H9 (cell line): ENCODE results near the gene TMBIM6. TPM values are rescaled to one million over a fixed set of nuclear protein-coding genes. Genes with fewer than 3 reads are reported as not detected.
A peak's percentile ranks its signal among the peaks of the same experiment; 100 is the strongest.

ENCODE experiments used
- DNase-seq: peaks from one replicate; pipeline ENCODE4 v3.0.0-alpha.2; 2017
- H2AFZ ChIP-seq: one replicate; pipeline ENCODE4 v1.6.1; 2013; ENCODE audit warnings: mild to moderate bottlenecking, low read length, control low read depth, moderate library complexity
- H2AK5ac ChIP-seq: 2 replicates; pipeline ENCODE4 v1.6.1; 2013; ENCODE audit warnings: low read length, control low read depth, mixed read lengths; ENCODE audit not compliant: insufficient read length
- H2BK120ac ChIP-seq: one replicate; pipeline ENCODE4 v1.6.1; 2013; ENCODE audit warnings: low read depth, mild to moderate bottlenecking, low read length, control low read depth, inconsistent platforms; ENCODE audit not compliant: poor library complexity, severe bottlenecking
- H2BK12ac ChIP-seq: 2 replicates; pipeline ENCODE4 v1.6.1; 2013; ENCODE audit warnings: low read length, control low read depth, mixed read lengths, low read depth; ENCODE audit not compliant: insufficient read length
- H2BK15ac ChIP-seq: 2 replicates; pipeline ENCODE4 v1.6.1; 2013; ENCODE audit warnings: low read depth, low read length, control low read depth
- H2BK20ac ChIP-seq: one replicate; pipeline ENCODE4 v1.6.1; 2013; ENCODE audit warnings: low read depth, mild to moderate bottlenecking, low read length, control low read depth, inconsistent platforms; ENCODE audit not compliant: poor library complexity, severe bottlenecking
- H2BK5ac ChIP-seq: 2 replicates; pipeline ENCODE4 v1.6.1; 2013; ENCODE audit warnings: low read length, control low read depth, mixed read lengths; ENCODE audit not compliant: insufficient read length
- H3K14ac ChIP-seq: 2 replicates; pipeline ENCODE4 v1.6.1; 2013; ENCODE audit warnings: low read length, control low read depth; ENCODE audit not compliant: insufficient read depth
- H3K18ac ChIP-seq: 2 replicates; pipeline ENCODE4 v1.6.1; 2013; ENCODE audit warnings: low read depth, mild to moderate bottlenecking, mixed read lengths, low read length, control low read depth; ENCODE audit not compliant: insufficient read length
- H3K23ac ChIP-seq: 2 replicates; pipeline ENCODE4 v1.6.1; 2013; ENCODE audit warnings: low read length, control low read depth, mixed read lengths, low read depth; ENCODE audit not compliant: insufficient read length
- H3K23me2 ChIP-seq: 2 replicates; pipeline ENCODE4 v1.6.1; 2013; ENCODE audit warnings: low read depth, mild to moderate bottlenecking, mixed read lengths, low read length, control low read depth; ENCODE audit not compliant: insufficient read length, poor library complexity, severe bottlenecking
- H3K27ac ChIP-seq: 2 replicates; pipeline ENCODE4 v1.5.1; 2013; ENCODE audit warnings: low read length, control low read depth, mixed read lengths, low read depth; ENCODE audit not compliant: insufficient read length
- H3K27me3 ChIP-seq: 2 replicates; pipeline ENCODE4 v1.6.1; 2013; ENCODE audit warnings: low read length, control low read depth, inconsistent platforms; ENCODE audit not compliant: insufficient read depth
- H3K4ac ChIP-seq: 2 replicates; pipeline ENCODE4 v1.6.1; 2013; ENCODE audit warnings: low read depth, mild to moderate bottlenecking, control low read depth, inconsistent platforms, low read length, moderate library complexity
- H3K4me1 ChIP-seq: 2 replicates; pipeline ENCODE4 v1.6.1; 2013; ENCODE audit warnings: low read length, control low read depth, inconsistent platforms; ENCODE audit not compliant: insufficient read depth
- H3K4me2 ChIP-seq: 2 replicates; pipeline ENCODE4 v1.6.1; 2013; ENCODE audit warnings: low read length, control low read depth, mixed read lengths; ENCODE audit not compliant: insufficient read length, insufficient read depth
- H3K56ac ChIP-seq: 2 replicates; pipeline ENCODE4 v1.6.1; 2013; ENCODE audit warnings: low read depth, mild to moderate bottlenecking, mixed read lengths, low read length, control low read depth; ENCODE audit not compliant: insufficient read length
- H3K79me1 ChIP-seq: 2 replicates; pipeline ENCODE4 v1.6.1; 2013; ENCODE audit warnings: low read depth, mild to moderate bottlenecking, moderate library complexity, low read length, control low read depth, inconsistent platforms; ENCODE audit not compliant: insufficient read depth, poor library complexity, severe bottlenecking
- H3K79me2 ChIP-seq: 2 replicates; pipeline ENCODE4 v1.6.1; 2013; ENCODE audit warnings: low read length, control low read depth, inconsistent platforms; ENCODE audit not compliant: insufficient read depth
- H3K9ac ChIP-seq: 2 replicates; pipeline ENCODE4 v1.6.1; 2013; ENCODE audit warnings: low read length, control low read depth, mixed read lengths; ENCODE audit not compliant: insufficient read length; ENCODE audit errors: extremely low read depth
- H3K9me3 ChIP-seq: one replicate; pipeline ENCODE4 v1.6.1; 2013; ENCODE audit warnings: low read depth, low read length, inconsistent platforms; ENCODE audit not compliant: control insufficient read depth
- H3T11ph ChIP-seq: one replicate; pipeline ENCODE4 v1.6.1; 2013; ENCODE audit warnings: mild to moderate bottlenecking, low read length, control low read depth, inconsistent platforms
- H4K20me1 ChIP-seq: one replicate; pipeline ENCODE4 v1.6.1; 2013; ENCODE audit not compliant: control insufficient read depth, insufficient read length, insufficient read depth
- H4K5ac ChIP-seq: 2 replicates; pipeline ENCODE4 v1.6.1; 2013; ENCODE audit warnings: low read depth, mild to moderate bottlenecking, mixed read lengths, low read length, control low read depth; ENCODE audit not compliant: insufficient read length
- H4K8ac ChIP-seq: replicated peaks from 2 replicates; pipeline ENCODE4 v1.6.1; 2013; ENCODE audit warnings: low read length, control low read depth, mixed read lengths, low read depth; ENCODE audit not compliant: insufficient read length
- H4K91ac ChIP-seq: 2 replicates; pipeline ENCODE4 v1.6.1; 2013; ENCODE audit warnings: low read depth, mild to moderate bottlenecking, moderate library complexity, mixed read lengths, low read length, control low read depth; ENCODE audit not compliant: insufficient read length
- H3K27ac Mint-ChIP-seq, 3 experiments: 2 replicates in 2 of 3; 3 replicates in 1 of 3; pipeline ENCODE4 v1.8.0; 2020 to 2021; ENCODE audit warnings: mixed read lengths in 3 of 3, mild to moderate bottlenecking in 1 of 3, moderate library complexity in 1 of 3
- H3K27me3 Mint-ChIP-seq: 2 replicates; pipeline ENCODE4 v1.8.0; 2021; ENCODE audit warnings: low read depth, mild to moderate bottlenecking, moderate library complexity, mixed read lengths
- H3K36me3 Mint-ChIP-seq, 3 experiments: 2 replicates in 2 of 3; 3 replicates in 1 of 3; pipeline ENCODE4 v1.8.0; 2020 to 2021; ENCODE audit warnings: low read depth in 3 of 3, mixed read lengths in 3 of 3; ENCODE audit not compliant: insufficient read depth in 1 of 3
- H3K4me1 Mint-ChIP-seq, 2 experiments: 2 replicates each; pipeline ENCODE4 v1.8.0; 2020; ENCODE audit warnings: mixed read lengths in 2 of 2
- H3K4me3 Mint-ChIP-seq, 2 experiments: 2 replicates in 1 of 2; 3 replicates in 1 of 2; pipeline ENCODE4 v1.8.0; 2020 to 2021; ENCODE audit warnings: mild to moderate bottlenecking in 2 of 2, mixed read lengths in 2 of 2, moderate library complexity in 1 of 2
- H3K9me3 Mint-ChIP-seq, 2 experiments: 2 replicates in 1 of 2; 3 replicates in 1 of 2; pipeline ENCODE4 v1.8.0; 2020; ENCODE audit warnings: mild to moderate bottlenecking in 2 of 2, mixed read lengths in 2 of 2, moderate library complexity in 1 of 2
- CTCF ChIP-seq: fragments of 200-600 bp; sonication (generic); conservative IDR thresholded peaks from 3 replicates; pipeline ENCODE4 v1.8.0; 2021; ENCODE audit warnings: antibody characterized with exemption, mild to moderate bottlenecking
- WGBS: extraction: QIAGEN DNeasy Blood & Tissue Kit; methylation state at CpG from one replicate; pipeline ENCODE4 v1.1.7; 2013; ENCODE audit warnings: missing lambda C conversion rate, low lambda C conversion rate, mixed read lengths; ENCODE audit not compliant: insufficient read length; ENCODE audit errors: extremely low coverage; 5-methylcytosine and 5-hydroxymethylcytosine counted together
- total RNA-seq: library from RNA; stranded (reverse); gene quantifications from 2 replicates; pipeline ENCODE4 v1.2.1, GENCODE V29; 2021

Gene TMBIM6
- total RNA-seq, 1 experiment from 2014 or later = 362 TPM

GRCh38 chr12:49783917-49784676 is 42.7 kb downstream of the TMBIM6 start:
- H2BK12ac ChIP-seq = no peak overlapping the region
- Mint-ChIP-seq H3K36me3 (peaks cover 0 to 5% (median 5%) of the 10 kb centered on the region in 3 experiments; a peak in 4 of 7 replicates), H3K4me3 (no peak overlapping the region), H3K9me3 (peaks cover 5 to 6% of the 10 kb centered on the region in 2 experiments), H3K4me1 (no peaks in the 10 kb centered on the region), H3K27ac (no peak overlapping the region), H3K27me3 (peaks cover 40% of the 10 kb centered on the region)
- H3K14ac ChIP-seq = no peak overlapping the region
- no peak overlapping the region for H2BK120ac ChIP-seq
- peaks cover 3% of the 10 kb centered on the region; the same call in 1 of the 2 replicates for H3K27me3 ChIP-seq
- TF ChIP-seq CTCF = no peak
- H4K8ac ChIP-seq = no peak overlapping the region
- H2BK20ac ChIP-seq = no peak overlapping the region
- DNase-seq = no peak
- H3K23me2 ChIP-seq = no peaks in the 10 kb centered on the region
- no peak overlapping the region for H3K9ac ChIP-seq
- no peak overlapping the region for H4K5ac ChIP-seq
- H4K20me1 ChIP-seq = no peaks in the 10 kb centered on the region
- no peaks in the 10 kb centered on the region for H3K79me2 ChIP-seq
- H2AFZ ChIP-seq = no peak overlapping the region
- H3K79me1 ChIP-seq = no peaks in the 10 kb centered on the region
- H2BK5ac ChIP-seq = no peak overlapping the region
- no peak overlapping the region for H3K18ac ChIP-seq
- no CpG with 5 or more reads among the region's 7 CpGs for WGBS
- H3K4me1 ChIP-seq = no peaks in the 10 kb centered on the region
- H3K4ac ChIP-seq = no peak overlapping the region
- H3K27ac ChIP-seq = no peak overlapping the region
- H3K4me2 ChIP-seq = no peak overlapping the region
- peak overlapping the region; percentile 94; the same call in 1 of the 2 replicates for H2BK15ac ChIP-seq
- H3K9me3 ChIP-seq = no peaks in the 10 kb centered on the region
- no peak overlapping the region for H3K56ac ChIP-seq
- no peak overlapping the region for H3T11ph ChIP-seq
- no peak overlapping the region for H2AK5ac ChIP-seq
- no peak overlapping the region for H3K23ac ChIP-seq
- no peak overlapping the region for H4K91ac ChIP-seq
